ENCODE results near the gene ABLIM1. TPM values are rescaled to one million over a fixed set of nuclear protein-coding genes. Genes with fewer than 3 reads are reported as not detected.

The ABLIM1 gene
- total and polyA plus RNA-seq, 5 experiments from 2014 or later: 267 to 430 (median 388) TPM

- H3K36me3 Mint-ChIP-seq: peaks cover 0 to 61% (median 35%) of the 10 kb centered on the region in 3 donors
- H3K9me3 Mint-ChIP-seq: no peaks in the 10 kb centered on the region
- ATAC-seq: no peak
Observed at GRCh38 chr10:114430688-114431413, 227.2 kb downstream of the ABLIM1 start.

GRCh38 chr10:114429581-114430335 is 228.3 kb downstream of the ABLIM1 start:
- ATAC-seq: no peak
- peaks cover 0 to 53% (median 29%) of the 10 kb centered on the region in 3 donors for H3K36me3 Mint-ChIP-seq
- H3K27ac Mint-ChIP-seq: peak overlapping the region in 7 of 10 donors; percentile 22 to 62 (median 44)
- no peak overlapping the region for H3K4me3 Mint-ChIP-seq
- no peaks in the 10 kb centered on the region for H3K27me3 Mint-ChIP-seq
- POLR2A ChIA-PET: no interaction called here
- peaks cover 0 to 10% (median 3%) of the 10 kb centered on the region in 4 donors for H3K4me1 Mint-ChIP-seq
- H3K9me3 Mint-ChIP-seq: no peaks in the 10 kb centered on the region
- DNase-seq: no peak

More at GRCh38 chr10:114430688-114431413, 227.2 kb downstream of the ABLIM1 start:
- Mint-ChIP-seq H3K4me3 (peak overlapping the region in 1 of 10 donors; percentile 16), H3K4me1 (peaks cover 0 to 12% (median 3%) of the 10 kb centered on the region in 4 donors), H3K27me3 (no peaks in the 10 kb centered on the region), H3K27ac (peak overlapping the region in 9 of 10 donors; percentile 12 to 84 (median 58))
- POLR2A ChIA-PET: no interaction called here
- no peak for DNase-seq

GRCh38 chr10:114427124-114427852 is 230.8 kb downstream of the ABLIM1 start:
- H3K36me3 Mint-ChIP-seq: peaks cover 0 to 28% (median 14%) of the 10 kb centered on the region in 3 donors
- POLR2A ChIA-PET: no interaction called here
- peak overlapping the region in 1 of 10 donors; percentile 63 for H3K27ac Mint-ChIP-seq

GRCh38 chr10:114426476-114426875 is 231.6 kb downstream of the ABLIM1 start:
- no peaks in the 10 kb centered on the region for H3K9me3 Mint-ChIP-seq
- H3K27me3 Mint-ChIP-seq: peaks cover 0 to 2% (median 0%) of the 10 kb centered on the region in 5 donors
- peaks cover 0 to 20% (median 8%) of the 10 kb centered on the region in 3 donors for H3K36me3 Mint-ChIP-seq
- no peak overlapping the region for H3K27ac Mint-ChIP-seq
- POLR2A ChIA-PET: no interaction called here
- DNase-seq: no peak
- no peak for ATAC-seq
- no peak overlapping the region for H3K4me3 Mint-ChIP-seq
- peaks cover 0 to 10% (median 2%) of the 10 kb centered on the region in 4 donors for H3K4me1 Mint-ChIP-seq

More at GRCh38 chr10:114427124-114427852, 230.8 kb downstream of the ABLIM1 start:
- Mint-ChIP-seq H3K9me3 (no peaks in the 10 kb centered on the region), H3K4me1 (peaks cover 0 to 10% (median 2%) of the 10 kb centered on the region in 4 donors), H3K4me3 (no peak overlapping the region), H3K27me3 (no peaks in the 10 kb centered on the region)
- no peak for DNase-seq
- no peak for ATAC-seq

- Mint-ChIP-seq H3K4me3 (no peak overlapping the region), H3K27ac (no peak overlapping the region), H3K4me1 (no peaks in the 10 kb centered on the region), H3K36me3 (peaks cover 0 to 3% (median 0%) of the 10 kb centered on the region in 3 donors), H3K9me3 (no peaks in the 10 kb centered on the region), H3K27me3 (peaks cover 8 to 33% (median 23%) of the 10 kb centered on the region in 5 donors)
- ATAC-seq: no peak
- no peak for DNase-seq
- POLR2A ChIA-PET: no interaction called here
Observed at GRCh38 chr10:114420811-114421485, 237.1 kb downstream of the ABLIM1 start.

GRCh38 chr10:114418109-114418508 is 240.0 kb downstream of the ABLIM1 start:
- no peaks in the 10 kb centered on the region for H3K9me3 Mint-ChIP-seq
- ATAC-seq (no peak), DNase-seq (no peak)
- no peaks in the 10 kb centered on the region for H3K36me3 Mint-ChIP-seq
- POLR2A ChIA-PET: no interaction called here
- no peak overlapping the region for H3K4me3 Mint-ChIP-seq
- H3K27ac Mint-ChIP-seq: no peak overlapping the region
- H3K4me1 Mint-ChIP-seq: peaks cover 0 to under 1% (median 0%) of the 10 kb centered on the region in 4 donors
- H3K27me3 Mint-ChIP-seq: peaks cover 13 to 44% (median 29%) of the 10 kb centered on the region in 5 donors

- Mint-ChIP-seq H3K4me3 (no peak overlapping the region), H3K4me1 (peaks cover 0 to 3% (median 0%) of the 10 kb centered on the region in 4 donors), H3K27me3 (peaks cover 14 to 55% (median 44%) of the 10 kb centered on the region in 5 donors), H3K9me3 (no peaks in the 10 kb centered on the region), H3K36me3 (no peaks in the 10 kb centered on the region), H3K27ac (peak overlapping the region in 1 of 10 donors; percentile 45)
- no peak for ATAC-seq
- DNase-seq: no peak
- POLR2A ChIA-PET: no interaction called here
Observed at GRCh38 chr10:114412907-114413797, 244.9 kb downstream of the ABLIM1 start.

GRCh38 chr10:114408968-114409444 is 249.1 kb downstream of the ABLIM1 start:
- POLR2A ChIA-PET: no interaction called here
- H3K27ac Mint-ChIP-seq: peak overlapping the region in 1 of 10 donors; percentile 34

GRCh38 chr10:114408112-114408967 is 249.7 kb downstream of the ABLIM1 start:
- ATAC-seq: no peak
- Mint-ChIP-seq H3K4me1 (peaks cover 6 to 8% (median 7%) of the 10 kb centered on the region in 4 donors), H3K27me3 (peaks cover 22 to 63% (median 51%) of the 10 kb centered on the region in 5 donors), H3K36me3 (peaks cover 0 to 3% (median 0%) of the 10 kb centered on the region in 3 donors), H3K9me3 (peaks cover 0 to 6% (median 0%) of the 10 kb centered on the region in 9 donors), H3K4me3 (peak overlapping the region in 1 of 10 donors; percentile 60), H3K27ac (peak overlapping the region in 1 of 10 donors; percentile 22)
- POLR2A ChIA-PET: no interaction called here
- no peak for DNase-seq

More at GRCh38 chr10:114408968-114409444, 249.1 kb downstream of the ABLIM1 start:
- H3K4me1 Mint-ChIP-seq: peaks cover 6 to 7% (median 6%) of the 10 kb centered on the region in 4 donors
- peaks cover 0 to 3% (median 0%) of the 10 kb centered on the region in 3 donors for H3K36me3 Mint-ChIP-seq
- H3K27me3 Mint-ChIP-seq: peaks cover 23 to 65% (median 54%) of the 10 kb centered on the region in 5 donors
- no peak for DNase-seq
- peaks cover 0 to 6% (median 0%) of the 10 kb centered on the region in 9 donors for H3K9me3 Mint-ChIP-seq
- no peak overlapping the region for H3K4me3 Mint-ChIP-seq
- ATAC-seq: no peak

GRCh38 chr10:114406455-114406854 is 251.6 kb downstream of the ABLIM1 start:
- ATAC-seq: no peak
- H3K4me1 Mint-ChIP-seq: peaks cover 10 to 15% (median 13%) of the 10 kb centered on the region in 4 donors
- POLR2A ChIA-PET: no interaction called here
- H3K27me3 Mint-ChIP-seq: peaks cover 31 to 67% (median 54%) of the 10 kb centered on the region in 5 donors
- peaks cover 0 to 6% (median 0%) of the 10 kb centered on the region in 9 donors for H3K9me3 Mint-ChIP-seq
- peaks cover 0 to 3% (median 0%) of the 10 kb centered on the region in 3 donors for H3K36me3 Mint-ChIP-seq
- no peak overlapping the region for H3K27ac Mint-ChIP-seq
- no peak overlapping the region for H3K4me3 Mint-ChIP-seq
- no peak for DNase-seq

Data from naive thymus-derived CD8-positive, alpha-beta T cell (primary cell).